ENCODE measurements around the gene THBS1. TPM values are rescaled to one million over a fixed set of nuclear protein-coding genes. Genes with fewer than 3 reads are reported as not detected.

The THBS1 gene
- polyA plus RNA-seq, 2 donors, result 6.8 to 20.4 TPM

DNA sequence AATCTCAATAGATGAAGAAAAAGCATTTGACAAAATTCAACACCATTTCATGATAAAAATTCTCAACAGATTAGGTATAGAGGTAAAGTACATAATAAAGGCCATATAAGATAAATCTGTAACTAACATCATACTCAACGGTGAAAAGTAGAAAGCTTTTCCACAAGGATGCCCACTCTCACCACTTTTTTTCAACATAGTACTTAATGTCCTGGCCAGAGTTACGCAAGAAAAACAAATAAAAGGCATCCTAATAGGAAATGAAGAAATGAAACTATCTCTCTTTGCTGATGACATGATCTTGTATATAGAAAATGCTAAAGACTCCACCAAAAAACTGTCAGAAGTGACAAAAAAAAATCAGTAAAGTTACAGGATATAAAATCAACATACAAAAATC is 33.0 kb downstream of the THBS1 start:
- no peak overlapping the region for H3K4me3 ChIP-seq (ENCODE audit: low read depth in 1 of 2, low read length in 2 of 2)
- H3K4me1 ChIP-seq (ENCODE audit: control insufficient read depth in 2 of 2, insufficient read depth in 2 of 2, low read length in 1 of 2), result no peaks in the 10 kb centered on the region
- H3K36me3 ChIP-seq (ENCODE audit: control insufficient read depth in 2 of 2, insufficient read depth in 2 of 2, low read length in 1 of 2), result no peaks in the 10 kb centered on the region
- WGBS, 2 donors, result 69 to 90% methylated on average over 2 of the region's 2 CpGs
- no peaks in the 10 kb centered on the region for H3K27me3 ChIP-seq (ENCODE audit: control insufficient read depth in 1 of 2, insufficient read depth in 2 of 2, low read length in 2 of 2)
- no peak overlapping the region for H3K27ac ChIP-seq (ENCODE audit: low read depth in 2 of 2, low read length in 1 of 2)
- no peaks in the 10 kb centered on the region for H3K9me3 ChIP-seq (ENCODE audit: control insufficient read depth in 2 of 2, insufficient read depth in 1 of 2, low read depth in 1 of 2, low read length in 1 of 2)

DNA sequence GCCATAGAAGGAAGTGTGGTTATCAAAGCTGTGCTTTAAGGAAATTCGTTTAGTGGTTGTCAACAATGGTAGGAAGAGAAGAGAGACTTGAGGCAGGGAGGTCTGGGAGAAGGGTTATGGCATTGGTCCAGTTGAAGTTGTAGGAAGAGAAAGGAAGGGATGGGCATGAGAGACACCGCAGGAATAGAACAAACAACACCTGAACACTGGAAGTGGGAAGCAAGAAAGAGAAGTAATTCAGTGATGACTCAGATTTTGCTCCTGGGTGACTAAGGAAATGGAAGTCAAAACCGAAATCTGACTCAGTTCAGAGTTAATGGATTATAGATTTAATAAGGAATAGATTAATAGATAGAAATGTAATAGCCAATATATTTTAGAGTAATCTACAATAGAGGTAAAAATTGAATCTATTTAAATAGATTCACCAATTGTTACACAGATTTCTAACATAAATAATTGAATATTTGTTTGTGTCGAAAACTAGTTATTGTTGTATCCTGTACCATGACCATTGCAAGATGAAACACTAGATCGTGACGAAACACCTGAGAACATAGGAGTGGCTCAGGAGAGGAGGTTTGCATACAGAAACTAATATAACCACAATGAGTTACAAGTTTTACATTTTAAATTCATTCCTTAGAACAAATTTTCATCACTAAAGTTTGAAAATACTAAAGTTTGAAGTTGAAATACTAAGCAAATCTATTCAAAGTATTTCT is 36.0 kb downstream of the THBS1 start:
- 74 to 76% methylated on average over 6 of the region's 6 CpGs for WGBS, 2 donors

DNA sequence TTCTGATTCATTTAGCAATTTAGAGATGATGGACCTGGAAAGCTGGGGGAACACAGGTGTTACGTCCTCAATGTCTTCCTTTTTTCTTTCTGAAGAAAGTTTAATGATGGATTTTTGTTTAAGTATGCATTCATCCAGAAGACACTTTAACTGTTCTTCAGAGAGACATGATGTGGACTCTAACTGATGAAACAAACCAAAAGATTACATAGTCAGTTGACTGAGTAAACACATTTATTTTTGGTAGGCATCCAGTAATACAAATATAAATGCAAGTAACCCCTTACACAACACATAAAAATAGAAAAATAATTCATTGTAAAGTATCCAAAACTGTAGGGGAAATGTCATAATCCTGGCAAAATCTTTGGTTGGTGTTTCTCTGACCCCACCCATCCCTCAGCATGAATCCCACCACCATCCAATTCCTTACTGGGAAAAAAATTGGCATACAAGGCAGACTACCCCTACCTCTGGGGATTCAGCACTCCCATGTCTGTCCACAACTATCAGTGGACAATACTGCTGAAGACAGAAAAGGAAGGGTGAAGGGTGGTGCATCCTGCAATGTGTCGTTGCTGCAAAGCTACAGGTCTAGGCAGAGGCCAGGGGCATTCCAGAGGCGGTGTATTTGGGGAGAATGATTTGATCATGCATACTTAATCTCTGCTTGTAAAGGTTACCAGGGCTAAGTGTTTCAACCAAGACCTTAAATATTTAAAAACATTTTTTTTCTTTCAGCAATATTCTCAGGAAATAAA is 37.4 kb downstream of the THBS1 start:
- Histone ChIP-seq H3K27me3 (ENCODE audit: control insufficient read depth in 1 of 2, insufficient read depth in 2 of 2, low read length in 2 of 2) (no peaks in the 10 kb centered on the region), H3K4me1 (ENCODE audit: control insufficient read depth in 2 of 2, insufficient read depth in 2 of 2, low read length in 1 of 2) (no peaks in the 10 kb centered on the region), H3K4me3 (ENCODE audit: low read depth in 1 of 2, low read length in 2 of 2) (no peak overlapping the region), H3K9me3 (ENCODE audit: control insufficient read depth in 2 of 2, insufficient read depth in 1 of 2, low read depth in 1 of 2, low read length in 1 of 2) (no peaks in the 10 kb centered on the region), H3K36me3 (ENCODE audit: control insufficient read depth in 2 of 2, insufficient read depth in 2 of 2, low read length in 1 of 2) (no peaks in the 10 kb centered on the region), H3K27ac (ENCODE audit: low read depth in 2 of 2, low read length in 1 of 2) (no peak overlapping the region)
- WGBS, 2 donors, result 49 to 69% methylated on average over 3 of the region's 3 CpGs

More for the DNA sequence above, 36.0 kb downstream of the THBS1 start:
- no peaks in the 10 kb centered on the region for H3K9me3 ChIP-seq (ENCODE audit: control insufficient read depth in 2 of 2, insufficient read depth in 1 of 2, low read depth in 1 of 2, low read length in 1 of 2)
- no peaks in the 10 kb centered on the region for H3K4me1 ChIP-seq (ENCODE audit: control insufficient read depth in 2 of 2, insufficient read depth in 2 of 2, low read length in 1 of 2)
- no peak overlapping the region for H3K27ac ChIP-seq (ENCODE audit: low read depth in 2 of 2, low read length in 1 of 2)
- no peaks in the 10 kb centered on the region for H3K27me3 ChIP-seq (ENCODE audit: control insufficient read depth in 1 of 2, insufficient read depth in 2 of 2, low read length in 2 of 2)
- H3K4me3 ChIP-seq (ENCODE audit: low read depth in 1 of 2, low read length in 2 of 2), result no peak overlapping the region
- H3K36me3 ChIP-seq (ENCODE audit: control insufficient read depth in 2 of 2, insufficient read depth in 2 of 2, low read length in 1 of 2), result no peaks in the 10 kb centered on the region

DNA sequence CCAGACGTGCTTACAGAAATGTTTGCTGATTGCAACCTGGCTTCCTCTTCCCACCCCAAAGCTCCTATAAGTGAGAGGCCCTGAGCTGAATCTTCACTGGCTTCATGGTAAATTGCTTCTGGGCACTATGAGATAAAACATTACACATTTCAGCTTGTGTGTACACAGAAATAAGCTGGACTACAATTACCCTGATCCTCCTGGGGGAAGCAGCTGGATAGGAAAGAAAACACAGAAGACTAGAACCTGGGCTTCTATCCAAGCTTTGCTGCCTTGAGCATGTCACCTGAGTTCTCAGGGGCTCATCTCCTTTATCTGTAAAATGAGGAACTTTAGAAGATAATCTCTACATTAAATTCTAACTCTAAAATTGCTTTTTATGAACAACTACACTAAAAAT is 40.3 kb downstream of the THBS1 start:
- H3K4me3 ChIP-seq (ENCODE audit: low read depth in 1 of 2, low read length in 2 of 2), result no peak overlapping the region
- WGBS, 2 donors, result 70 to 82% methylated on average over 1 of the region's 1 CpG
- no peaks in the 10 kb centered on the region for H3K36me3 ChIP-seq (ENCODE audit: control insufficient read depth in 2 of 2, insufficient read depth in 2 of 2, low read length in 1 of 2)
- peaks cover 0 to 6% of the 10 kb centered on the region in 2 donors for H3K4me1 ChIP-seq (ENCODE audit: control insufficient read depth in 2 of 2, insufficient read depth in 2 of 2, low read length in 1 of 2)
- H3K27ac ChIP-seq (ENCODE audit: low read depth in 2 of 2, low read length in 1 of 2), result no peak overlapping the region
- no peaks in the 10 kb centered on the region for H3K27me3 ChIP-seq (ENCODE audit: control insufficient read depth in 1 of 2, insufficient read depth in 2 of 2, low read length in 2 of 2)
- H3K9me3 ChIP-seq (ENCODE audit: control insufficient read depth in 2 of 2, insufficient read depth in 1 of 2, low read depth in 1 of 2, low read length in 1 of 2), result no peaks in the 10 kb centered on the region

DNA sequence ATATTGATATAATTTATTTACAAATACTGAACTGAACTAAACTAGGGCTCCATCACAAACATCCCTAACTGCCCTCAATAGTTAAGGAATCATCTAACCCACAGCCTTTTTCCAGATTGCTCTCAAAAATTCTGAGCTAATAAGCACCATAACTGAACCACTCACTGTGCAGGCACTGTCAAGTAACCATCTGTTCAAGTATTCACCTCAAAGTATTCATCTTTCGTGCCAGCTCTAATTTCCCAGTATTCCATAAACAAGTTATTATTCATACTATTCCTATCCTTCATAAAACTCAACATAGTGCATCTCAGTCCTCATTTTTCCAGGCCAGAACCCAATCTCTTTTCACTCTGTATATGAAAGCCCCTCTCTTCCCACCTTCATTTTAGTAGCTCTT is 41.1 kb downstream of the THBS1 start:
- Histone ChIP-seq H3K4me1 (ENCODE audit: control insufficient read depth in 2 of 2, insufficient read depth in 2 of 2, low read length in 1 of 2) (peaks cover 0 to 6% of the 10 kb centered on the region in 2 donors), H3K4me3 (ENCODE audit: low read depth in 1 of 2, low read length in 2 of 2) (no peak overlapping the region), H3K9me3 (ENCODE audit: control insufficient read depth in 2 of 2, insufficient read depth in 1 of 2, low read depth in 1 of 2, low read length in 1 of 2) (no peaks in the 10 kb centered on the region), H3K27me3 (ENCODE audit: control insufficient read depth in 1 of 2, insufficient read depth in 2 of 2, low read length in 2 of 2) (no peaks in the 10 kb centered on the region), H3K27ac (ENCODE audit: low read depth in 2 of 2, low read length in 1 of 2) (no peak overlapping the region), H3K36me3 (ENCODE audit: control insufficient read depth in 2 of 2, insufficient read depth in 2 of 2, low read length in 1 of 2) (no peaks in the 10 kb centered on the region)
- 76 to 77% methylated on average over 1 of the region's 1 CpG for WGBS, 2 donors

- H3K36me3 ChIP-seq (ENCODE audit: control insufficient read depth in 2 of 2, insufficient read depth in 2 of 2, low read length in 1 of 2), result no peaks in the 10 kb centered on the region
- no peaks in the 10 kb centered on the region for H3K27me3 ChIP-seq (ENCODE audit: control insufficient read depth in 1 of 2, insufficient read depth in 2 of 2, low read length in 2 of 2)
- H3K9me3 ChIP-seq (ENCODE audit: control insufficient read depth in 2 of 2, insufficient read depth in 1 of 2, low read depth in 1 of 2, low read length in 1 of 2), result no peaks in the 10 kb centered on the region
- H3K4me1 ChIP-seq (ENCODE audit: control insufficient read depth in 2 of 2, insufficient read depth in 2 of 2, low read length in 1 of 2), result peaks cover 0 to 6% of the 10 kb centered on the region in 2 donors
- no peak overlapping the region for H3K27ac ChIP-seq (ENCODE audit: low read depth in 2 of 2, low read length in 1 of 2)
- no peak overlapping the region for H3K4me3 ChIP-seq (ENCODE audit: low read depth in 1 of 2, low read length in 2 of 2)
- 73 to 78% methylated on average over 6 of the region's 6 CpGs for WGBS, 2 donors
Observed at GRCh38 chr15:39622660-39623516, 42.0 kb downstream of the THBS1 start.

DNA sequence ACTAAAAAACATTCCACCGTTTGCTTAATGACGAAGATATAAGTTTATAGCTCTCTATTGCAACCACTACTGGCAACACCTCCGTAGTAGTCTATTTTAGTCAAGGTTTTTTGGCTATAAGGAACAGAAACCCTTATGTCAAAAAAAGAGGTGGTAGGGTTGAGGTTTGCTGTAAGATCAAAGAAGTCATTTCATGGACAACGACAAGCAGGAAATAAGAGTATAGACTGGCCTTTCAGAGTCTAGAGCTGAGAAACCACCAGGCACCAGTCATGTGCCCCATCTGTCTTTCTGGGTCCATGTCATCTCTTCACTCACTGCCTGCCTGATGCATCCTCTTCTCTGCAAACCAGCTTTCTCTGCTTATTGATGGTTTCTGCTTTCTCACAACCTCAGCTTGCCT is 42.7 kb downstream of the THBS1 start:
- 70 to 78% methylated on average over 4 of the region's 4 CpGs for WGBS, 2 donors
- H3K27ac ChIP-seq (ENCODE audit: low read depth in 2 of 2, low read length in 1 of 2), result no peak overlapping the region
- H3K27me3 ChIP-seq (ENCODE audit: control insufficient read depth in 1 of 2, insufficient read depth in 2 of 2, low read length in 2 of 2), result no peaks in the 10 kb centered on the region
- H3K4me1 ChIP-seq (ENCODE audit: control insufficient read depth in 2 of 2, insufficient read depth in 2 of 2, low read length in 1 of 2), result peaks cover 2 to 6% of the 10 kb centered on the region in 2 donors
- H3K36me3 ChIP-seq (ENCODE audit: control insufficient read depth in 2 of 2, insufficient read depth in 2 of 2, low read length in 1 of 2), result no peaks in the 10 kb centered on the region
- H3K9me3 ChIP-seq (ENCODE audit: control insufficient read depth in 2 of 2, insufficient read depth in 1 of 2, low read depth in 1 of 2, low read length in 1 of 2), result no peaks in the 10 kb centered on the region
- no peak overlapping the region for H3K4me3 ChIP-seq (ENCODE audit: low read depth in 1 of 2, low read length in 2 of 2)

- H3K27ac ChIP-seq (ENCODE audit: low read depth in 2 of 2, low read length in 1 of 2), result peak overlapping the region; percentile 16 to 71
- no peaks in the 10 kb centered on the region for H3K36me3 ChIP-seq (ENCODE audit: control insufficient read depth in 2 of 2, insufficient read depth in 2 of 2, low read length in 1 of 2)
- no peaks in the 10 kb centered on the region for H3K27me3 ChIP-seq (ENCODE audit: control insufficient read depth in 1 of 2, insufficient read depth in 2 of 2, low read length in 2 of 2)
- H3K4me1 ChIP-seq (ENCODE audit: control insufficient read depth in 2 of 2, insufficient read depth in 2 of 2, low read length in 1 of 2), result peaks cover 2 to 6% of the 10 kb centered on the region in 2 donors
- WGBS, 2 donors, result 53% methylated on average over 6 of the region's 6 CpGs
- H3K4me3 ChIP-seq (ENCODE audit: low read depth in 1 of 2, low read length in 2 of 2), result no peak overlapping the region
- no peaks in the 10 kb centered on the region for H3K9me3 ChIP-seq (ENCODE audit: control insufficient read depth in 2 of 2, insufficient read depth in 1 of 2, low read depth in 1 of 2, low read length in 1 of 2)
Observed at GRCh38 chr15:39624806-39625205, 43.9 kb downstream of the THBS1 start.

- H3K4me3 ChIP-seq (ENCODE audit: low read depth in 1 of 2, low read length in 2 of 2), result no peak overlapping the region
- H3K27me3 ChIP-seq (ENCODE audit: control insufficient read depth in 1 of 2, insufficient read depth in 2 of 2, low read length in 2 of 2), result no peaks in the 10 kb centered on the region
- no peaks in the 10 kb centered on the region for H3K9me3 ChIP-seq (ENCODE audit: control insufficient read depth in 2 of 2, insufficient read depth in 1 of 2, low read depth in 1 of 2, low read length in 1 of 2)
- H3K36me3 ChIP-seq (ENCODE audit: control insufficient read depth in 2 of 2, insufficient read depth in 2 of 2, low read length in 1 of 2), result no peaks in the 10 kb centered on the region
- 80 to 85% methylated on average over 4 of the region's 4 CpGs for WGBS, 2 donors
- H3K4me1 ChIP-seq (ENCODE audit: control insufficient read depth in 2 of 2, insufficient read depth in 2 of 2, low read length in 1 of 2), result peaks cover 2 to 6% of the 10 kb centered on the region in 2 donors
- H3K27ac ChIP-seq (ENCODE audit: low read depth in 2 of 2, low read length in 1 of 2), result peak overlapping the region; percentile 16 to 36
Observed at GRCh38 chr15:39625451-39625850, 44.6 kb downstream of the THBS1 start.

Measured in esophagus (tissue), 2 donors.